ENCODE data around the gene KCTD17.

- TF ChIP-seq POLR2AphosphoS5 (IDR thresholded peaks at IDR 0.05; ENCODE audit: low read depth, low read length), result no peak
- no peak for TF ChIP-seq CTCF (IDR thresholded peaks at IDR 0.05)
- no peak for TF ChIP-seq TCF7L2 (IDR thresholded peaks at IDR 0.05; ENCODE audit: low read depth, low read length)
Measured at GRCh38 chr22:37098976-37099591, 47.5 kb downstream of the KCTD17 start.

All from Panc1 (cell line).